HL-60 (cell line): ENCODE results near the gene SLFN5.

Source experiments
- GABPA ChIP-seq: IDR thresholded peaks from 2 replicates; pipeline ENCODE4 v1.6.1; 2012; ENCODE audit warnings: low read depth
- POLR2AphosphoS5 ChIP-seq: IDR thresholded peaks from 2 replicates; pipeline ENCODE4 v1.6.1; 2012; ENCODE audit warnings: low read depth
- SPI1 ChIP-seq: IDR thresholded peaks from 2 replicates; pipeline ENCODE4 v1.6.1; 2012; ENCODE audit warnings: low read depth, mild to moderate bottlenecking, borderline replicate concordance
- TF ChIP-seq, protein P1 (sequence below): IDR thresholded peaks from one replicate; pipeline ENCODE4 v1.5.1; 2011; ENCODE audit warnings: low read length, control low read depth, inconsistent platforms; ENCODE audit not compliant: insufficient read depth
- TF ChIP-seq, protein P2 (sequence below): IDR thresholded peaks from 2 replicates; pipeline ENCODE4 v1.6.1; 2012; ENCODE audit warnings: low read depth; ENCODE audit not compliant: insufficient replicate concordance

DNA sequence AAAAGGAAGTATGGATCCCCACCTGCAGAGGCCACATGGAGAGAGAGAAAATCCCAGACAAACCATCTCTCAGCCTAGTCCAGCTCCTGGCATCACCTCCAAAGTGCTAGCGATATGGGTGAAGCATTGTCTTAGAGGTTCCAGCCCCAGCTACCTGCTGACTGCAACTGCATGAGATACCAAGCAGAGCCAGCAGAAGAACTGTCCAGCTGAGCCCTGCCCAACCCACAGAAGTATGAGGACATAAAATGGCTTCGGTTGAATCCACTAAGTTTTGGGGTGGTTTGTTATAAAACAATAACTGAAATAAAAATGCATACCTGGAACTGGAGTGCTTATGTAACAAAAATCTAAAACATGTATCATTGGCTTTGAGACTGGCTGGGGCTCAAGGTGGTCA, 20.4 kb upstream of the SLFN5 start:
- TF ChIP-seq, protein P1, sequence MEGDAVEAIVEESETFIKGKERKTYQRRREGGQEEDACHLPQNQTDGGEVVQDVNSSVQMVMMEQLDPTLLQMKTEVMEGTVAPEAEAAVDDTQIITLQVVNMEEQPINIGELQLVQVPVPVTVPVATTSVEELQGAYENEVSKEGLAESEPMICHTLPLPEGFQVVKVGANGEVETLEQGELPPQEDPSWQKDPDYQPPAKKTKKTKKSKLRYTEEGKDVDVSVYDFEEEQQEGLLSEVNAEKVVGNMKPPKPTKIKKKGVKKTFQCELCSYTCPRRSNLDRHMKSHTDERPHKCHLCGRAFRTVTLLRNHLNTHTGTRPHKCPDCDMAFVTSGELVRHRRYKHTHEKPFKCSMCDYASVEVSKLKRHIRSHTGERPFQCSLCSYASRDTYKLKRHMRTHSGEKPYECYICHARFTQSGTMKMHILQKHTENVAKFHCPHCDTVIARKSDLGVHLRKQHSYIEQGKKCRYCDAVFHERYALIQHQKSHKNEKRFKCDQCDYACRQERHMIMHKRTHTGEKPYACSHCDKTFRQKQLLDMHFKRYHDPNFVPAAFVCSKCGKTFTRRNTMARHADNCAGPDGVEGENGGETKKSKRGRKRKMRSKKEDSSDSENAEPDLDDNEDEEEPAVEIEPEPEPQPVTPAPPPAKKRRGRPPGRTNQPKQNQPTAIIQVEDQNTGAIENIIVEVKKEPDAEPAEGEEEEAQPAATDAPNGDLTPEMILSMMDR: no peak
- TF ChIP-seq, protein P2, sequence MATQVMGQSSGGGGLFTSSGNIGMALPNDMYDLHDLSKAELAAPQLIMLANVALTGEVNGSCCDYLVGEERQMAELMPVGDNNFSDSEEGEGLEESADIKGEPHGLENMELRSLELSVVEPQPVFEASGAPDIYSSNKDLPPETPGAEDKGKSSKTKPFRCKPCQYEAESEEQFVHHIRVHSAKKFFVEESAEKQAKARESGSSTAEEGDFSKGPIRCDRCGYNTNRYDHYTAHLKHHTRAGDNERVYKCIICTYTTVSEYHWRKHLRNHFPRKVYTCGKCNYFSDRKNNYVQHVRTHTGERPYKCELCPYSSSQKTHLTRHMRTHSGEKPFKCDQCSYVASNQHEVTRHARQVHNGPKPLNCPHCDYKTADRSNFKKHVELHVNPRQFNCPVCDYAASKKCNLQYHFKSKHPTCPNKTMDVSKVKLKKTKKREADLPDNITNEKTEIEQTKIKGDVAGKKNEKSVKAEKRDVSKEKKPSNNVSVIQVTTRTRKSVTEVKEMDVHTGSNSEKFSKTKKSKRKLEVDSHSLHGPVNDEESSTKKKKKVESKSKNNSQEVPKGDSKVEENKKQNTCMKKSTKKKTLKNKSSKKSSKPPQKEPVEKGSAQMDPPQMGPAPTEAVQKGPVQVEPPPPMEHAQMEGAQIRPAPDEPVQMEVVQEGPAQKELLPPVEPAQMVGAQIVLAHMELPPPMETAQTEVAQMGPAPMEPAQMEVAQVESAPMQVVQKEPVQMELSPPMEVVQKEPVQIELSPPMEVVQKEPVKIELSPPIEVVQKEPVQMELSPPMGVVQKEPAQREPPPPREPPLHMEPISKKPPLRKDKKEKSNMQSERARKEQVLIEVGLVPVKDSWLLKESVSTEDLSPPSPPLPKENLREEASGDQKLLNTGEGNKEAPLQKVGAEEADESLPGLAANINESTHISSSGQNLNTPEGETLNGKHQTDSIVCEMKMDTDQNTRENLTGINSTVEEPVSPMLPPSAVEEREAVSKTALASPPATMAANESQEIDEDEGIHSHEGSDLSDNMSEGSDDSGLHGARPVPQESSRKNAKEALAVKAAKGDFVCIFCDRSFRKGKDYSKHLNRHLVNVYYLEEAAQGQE: no peak
- TF ChIP-seq POLR2AphosphoS5 (no peak), SPI1 (no peak), GABPA (no peak)
